Bronchial epithelial cell (primary cell): Measurements from ENCODE around the gene FBLN2. TPM values are rescaled to one million over a fixed set of nuclear protein-coding genes. Genes with fewer than 3 reads are reported as not detected.

Experiments used
- DNase-seq: peaks from one replicate; pipeline ENCODE4 v3.0.0-alpha.2; 2010; ENCODE audit warnings: low read depth
- FAIRE-seq: peaks from 2 replicates; lab custom pipeline; 2011; peaks lifted over from hg19 to GRCh38; lab: Jason Lieb, UNC
- H3K27me3 ChIP-seq: 2 replicates; pipeline ENCODE4 v1.5.1; 2011; ENCODE audit warnings: low read length; ENCODE audit not compliant: control insufficient read depth, insufficient read depth
- H3K36me3 ChIP-seq: 2 replicates; pipeline ENCODE4 v1.5.1; 2011; ENCODE audit warnings: low read length; ENCODE audit not compliant: control insufficient read depth, insufficient read depth
- H3K4me3 ChIP-seq: 2 replicates; pipeline ENCODE4 v1.5.1; 2011; ENCODE audit warnings: mild to moderate bottlenecking, low read depth, low read length, control low read depth
- CTCF ChIP-seq: IDR thresholded peaks from 2 replicates; pipeline ENCODE4 v1.5.1; 2011; ENCODE audit warnings: mild to moderate bottlenecking, moderate library complexity, low read length, control low read depth, inconsistent platforms; ENCODE audit not compliant: insufficient read depth, severe bottlenecking
- total RNA-seq: library from RNA; depleted of rRNA; stranded (reverse); fragments of >200 nt; gene quantifications from 2 replicates; pipeline ENCODE4 v1.2.1, GENCODE V29; 2014

Gene FBLN2
- total RNA-seq, 1 donor from 2014 or later = 4.7 TPM

DNA sequence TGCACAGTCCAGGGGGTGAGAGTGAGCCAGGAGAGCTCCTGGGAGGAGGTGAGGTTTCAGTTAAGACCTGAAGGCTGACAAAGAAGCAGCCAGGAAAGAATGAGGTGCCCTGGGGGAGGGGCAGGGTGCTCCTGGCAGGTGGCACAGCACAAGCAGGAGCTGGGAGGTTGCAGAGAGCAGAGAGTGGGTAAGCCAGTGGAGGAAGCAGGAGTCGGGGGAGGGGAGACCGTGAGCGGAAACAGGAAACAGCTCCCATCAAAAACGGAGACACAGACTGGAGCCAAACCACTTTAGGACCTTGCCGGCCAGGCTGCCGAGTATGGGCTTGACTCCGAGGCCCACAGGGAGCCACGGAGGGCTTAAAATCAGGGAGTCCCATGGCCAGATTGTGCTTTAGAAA is 12.1 kb upstream of the FBLN2 start:
- H3K27me3 ChIP-seq = peaks cover 3% of the 10 kb centered on the region
- TF ChIP-seq CTCF = no peak
- no peak overlapping the region for H3K4me3 ChIP-seq
- FAIRE-seq (no peak), DNase-seq (no peak)
- no peaks in the 10 kb centered on the region for H3K36me3 ChIP-seq

- no peak overlapping the region for H3K4me3 ChIP-seq
- DNase-seq = no peak
- TF ChIP-seq CTCF = no peak
- no peaks in the 10 kb centered on the region for H3K36me3 ChIP-seq
- peaks cover 3% of the 10 kb centered on the region for H3K27me3 ChIP-seq
- no peak for FAIRE-seq
These were observed 11.5 kb upstream of the FBLN2 start for GRCh38 chr3:13537244-13537908.

GRCh38 chr3:13537909-13538296 is 11.0 kb upstream of the FBLN2 start:
- no peak for TF ChIP-seq CTCF
- no peak overlapping the region for H3K4me3 ChIP-seq
- FAIRE-seq = peak; percentile 55
- peak; percentile 83 for DNase-seq
- peaks cover 3% of the 10 kb centered on the region for H3K27me3 ChIP-seq
- no peaks in the 10 kb centered on the region for H3K36me3 ChIP-seq

DNA sequence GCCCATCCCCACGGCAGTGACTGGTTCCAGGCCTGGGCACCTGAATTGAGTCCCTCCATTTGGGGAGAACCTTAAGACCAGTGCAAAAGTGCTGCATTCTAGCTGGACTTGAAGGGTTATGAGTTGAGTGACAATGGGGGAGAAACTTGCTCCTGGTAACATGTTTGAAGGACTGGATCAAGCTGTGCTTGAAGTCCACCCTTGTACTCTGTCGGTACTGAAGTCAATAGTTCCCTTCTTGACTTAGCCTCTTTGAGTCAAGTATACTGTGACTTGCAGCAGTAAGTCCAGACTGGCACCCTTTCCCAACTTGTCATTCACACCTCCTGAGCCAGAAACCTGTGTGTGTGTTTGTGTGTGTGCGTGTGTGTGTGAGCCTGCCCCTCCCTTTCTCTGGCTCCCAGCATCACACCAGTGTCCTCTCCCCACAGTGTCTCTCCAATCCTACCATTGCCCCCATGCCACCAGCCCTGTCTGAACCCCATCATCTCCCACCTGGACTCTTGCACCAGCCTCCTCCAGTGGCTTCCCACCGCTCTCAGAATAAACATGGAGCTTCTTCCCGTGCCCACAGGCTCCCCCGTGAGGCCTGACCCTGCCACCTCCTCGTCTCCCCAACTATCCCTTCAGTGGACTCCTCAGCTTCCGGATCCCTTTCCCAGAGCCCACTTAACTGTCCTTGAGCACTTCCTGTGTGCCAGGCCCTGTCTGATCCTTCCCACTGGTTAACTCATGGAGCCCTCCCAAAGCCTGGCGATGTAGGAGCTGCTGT is 10.2 kb upstream of the FBLN2 start:
- no peak for DNase-seq
- no peak for TF ChIP-seq CTCF
- peak; percentile 93 for FAIRE-seq
- H3K36me3 ChIP-seq = no peaks in the 10 kb centered on the region
- H3K4me3 ChIP-seq = no peak overlapping the region
- peaks cover 3% of the 10 kb centered on the region for H3K27me3 ChIP-seq

DNA sequence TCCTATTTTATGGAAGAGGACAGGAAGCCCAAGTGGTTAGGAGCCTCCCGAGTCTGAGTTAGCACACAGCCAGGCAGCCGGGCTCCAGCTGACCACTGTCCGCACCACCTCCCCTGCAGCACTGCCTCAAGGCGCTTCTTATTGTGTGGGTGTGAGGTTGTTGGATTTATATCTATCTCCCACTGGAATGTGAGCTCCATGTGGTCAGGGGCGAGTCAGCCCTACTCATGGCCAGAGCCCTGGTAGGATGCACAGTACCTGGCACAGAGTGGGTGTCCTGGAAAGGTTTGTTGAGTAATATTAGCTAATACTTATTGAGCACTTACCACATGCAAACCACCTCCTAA is 9.7 kb upstream of the FBLN2 start:
- Histone ChIP-seq H3K4me3 (no peak overlapping the region), H3K27me3 (peaks cover 3% of the 10 kb centered on the region), H3K36me3 (no peaks in the 10 kb centered on the region)
- TF ChIP-seq CTCF = no peak
- FAIRE-seq (no peak), DNase-seq (peak; percentile 60)
